ENCODE measurements around the gene BLTP3A.

GRCh38 chr6:34798057-34798456, 6.2 kb downstream of the BLTP3A start:
- TF ChIP-seq, protein P1, sequence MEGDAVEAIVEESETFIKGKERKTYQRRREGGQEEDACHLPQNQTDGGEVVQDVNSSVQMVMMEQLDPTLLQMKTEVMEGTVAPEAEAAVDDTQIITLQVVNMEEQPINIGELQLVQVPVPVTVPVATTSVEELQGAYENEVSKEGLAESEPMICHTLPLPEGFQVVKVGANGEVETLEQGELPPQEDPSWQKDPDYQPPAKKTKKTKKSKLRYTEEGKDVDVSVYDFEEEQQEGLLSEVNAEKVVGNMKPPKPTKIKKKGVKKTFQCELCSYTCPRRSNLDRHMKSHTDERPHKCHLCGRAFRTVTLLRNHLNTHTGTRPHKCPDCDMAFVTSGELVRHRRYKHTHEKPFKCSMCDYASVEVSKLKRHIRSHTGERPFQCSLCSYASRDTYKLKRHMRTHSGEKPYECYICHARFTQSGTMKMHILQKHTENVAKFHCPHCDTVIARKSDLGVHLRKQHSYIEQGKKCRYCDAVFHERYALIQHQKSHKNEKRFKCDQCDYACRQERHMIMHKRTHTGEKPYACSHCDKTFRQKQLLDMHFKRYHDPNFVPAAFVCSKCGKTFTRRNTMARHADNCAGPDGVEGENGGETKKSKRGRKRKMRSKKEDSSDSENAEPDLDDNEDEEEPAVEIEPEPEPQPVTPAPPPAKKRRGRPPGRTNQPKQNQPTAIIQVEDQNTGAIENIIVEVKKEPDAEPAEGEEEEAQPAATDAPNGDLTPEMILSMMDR (conservative IDR thresholded peaks at IDR 0.05 in 1 of 2, IDR thresholded peaks at IDR 0.05 in 1 of 2; ENCODE audit: extremely low read depth in 1 of 2, insufficient read depth in 1 of 2, low read depth in 1 of 2, low read length in 2 of 2), result no peak
- TF ChIP-seq EZH2 (IDR thresholded peaks at IDR 0.05; ENCODE audit: borderline replicate concordance, low read length), result no peak
